AML-193 (cell line): Measurements from ENCODE around the gene ANKRD1.
"Not testable (repeated sequence)": the region's sequence is repeated elsewhere in the genome, so short reads cannot be mapped to it uniquely, and the experiment has no call there.

Source experiments
- DNase-seq, 2 experiments: peaks; one replicate each; lab custom pipeline; 2025; lab: John Stamatoyannopoulos, UW

ANKRD1 gene

DNA sequence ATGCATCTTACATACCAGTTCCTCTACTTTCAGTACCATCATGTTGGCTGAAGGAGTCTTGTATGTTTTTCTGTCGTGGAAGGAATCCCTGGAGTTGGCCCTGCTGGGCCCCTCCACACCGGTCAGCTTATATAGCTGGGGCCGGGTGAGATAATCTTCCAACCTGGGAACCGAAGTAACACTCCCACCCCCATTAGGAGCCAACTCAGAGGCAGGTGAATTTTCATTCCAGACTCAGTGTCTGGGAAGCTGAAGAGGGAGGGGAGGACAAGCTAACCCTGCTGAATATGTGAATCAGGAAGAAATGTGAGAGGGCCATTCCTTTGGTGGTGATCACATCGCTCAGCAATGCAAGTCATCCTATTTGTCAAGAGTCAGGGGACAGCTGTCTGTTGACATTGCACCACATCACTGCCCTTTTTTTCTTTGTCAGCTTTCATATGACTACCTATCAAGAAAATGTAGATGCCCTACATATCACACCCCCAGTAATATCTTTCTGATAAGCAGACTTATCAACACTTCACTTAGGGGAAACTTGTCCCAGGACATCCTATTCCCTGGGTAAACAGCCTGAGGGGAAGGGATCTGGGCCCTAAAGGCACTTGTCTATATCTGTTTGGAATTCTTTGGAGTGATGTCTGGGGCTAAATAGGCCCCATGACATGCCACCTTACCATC lies at the start of gene ANKRD1:
ANKRD1 (minus strand) TSS at position 102 of the 681 bp plus-strand sequence; CDS start at position 42, 60 bp downstream.
- DNase-seq: no peak

- no peak for DNase-seq
These were observed 49.2 kb upstream of the ANKRD1 start for GRCh38 chr10:90969947-90970673.

- DNase-seq: no peak
These were observed 48.2 kb upstream of the ANKRD1 start for GRCh38 chr10:90969121-90969534.

DNA sequence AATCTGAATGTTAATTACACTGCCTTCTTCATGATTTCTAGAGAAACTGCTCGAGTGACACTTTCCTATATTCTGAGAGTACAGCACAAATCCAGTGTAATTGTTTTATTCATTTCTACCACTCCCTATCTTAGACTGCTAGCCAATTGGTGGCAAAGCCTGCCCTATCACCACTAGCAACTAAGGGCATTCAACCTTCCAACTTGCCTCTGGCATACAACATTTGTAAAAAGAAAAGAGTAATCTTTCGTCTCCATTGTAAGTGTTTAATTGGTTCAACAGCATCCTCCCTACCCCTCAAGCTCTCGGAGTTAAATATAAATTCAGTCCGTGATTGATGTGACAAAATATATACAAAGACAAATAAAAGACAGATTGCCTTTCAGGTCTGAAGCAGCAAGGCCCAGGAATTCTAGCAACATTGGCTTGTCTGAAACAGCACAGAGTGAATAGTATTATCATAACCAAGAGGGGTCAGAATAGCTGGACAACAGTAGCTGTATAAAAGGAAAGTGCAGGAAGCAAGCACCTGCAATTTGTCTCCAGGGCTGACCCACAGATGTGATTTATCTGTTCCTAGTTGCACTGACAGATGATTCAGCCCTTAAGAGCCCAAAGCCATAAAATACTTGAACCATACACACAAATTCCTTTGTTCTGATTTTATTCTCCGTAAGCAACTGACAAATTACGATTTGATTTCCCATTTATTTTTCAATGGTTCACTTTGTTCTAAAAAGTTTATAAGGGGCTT lies 47.6 kb upstream of the ANKRD1 start:
- DNase-seq: no peak

DNA sequence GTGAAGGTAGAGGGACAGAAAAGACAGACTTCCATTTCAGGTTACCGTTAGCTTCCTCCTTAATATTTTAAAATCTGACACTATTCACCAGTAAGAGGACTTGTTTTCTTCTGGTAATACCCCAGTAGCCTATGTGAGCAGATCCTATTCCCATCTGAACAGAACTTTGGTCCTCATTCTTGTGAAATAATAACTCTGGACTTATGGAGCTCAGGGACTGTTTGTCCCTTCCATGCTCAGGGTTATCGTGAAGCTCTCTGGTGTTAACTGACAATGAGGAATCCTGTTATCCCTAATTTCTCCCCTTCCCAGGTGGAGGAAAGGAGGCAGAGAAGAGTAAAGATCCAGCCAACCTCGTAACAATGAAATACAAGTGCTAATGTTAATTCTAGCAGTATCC lies 47.0 kb upstream of the ANKRD1 start:
- no peak for DNase-seq

DNA sequence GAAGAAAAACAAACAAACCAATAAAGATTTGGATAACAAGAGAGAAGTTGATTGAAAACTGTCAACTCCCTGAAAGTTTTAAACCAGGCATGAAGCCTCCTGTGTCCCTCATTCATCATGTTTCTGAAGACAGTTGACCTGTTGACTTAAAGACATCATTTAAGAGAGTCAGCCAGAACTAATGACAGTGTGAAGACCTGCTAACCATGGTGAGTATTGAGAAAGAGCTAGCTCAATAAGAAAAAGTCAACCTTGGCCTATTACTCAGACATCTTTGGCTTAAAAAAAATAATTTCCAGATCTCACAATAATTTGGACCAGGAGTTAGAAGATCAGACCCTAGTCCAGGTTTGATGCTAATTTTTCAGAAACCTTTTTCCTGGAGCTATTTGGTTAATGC lies 45.3 kb upstream of the ANKRD1 start:
- DNase-seq: no peak

- DNase-seq: no peak
These were observed 44.8 kb upstream of the ANKRD1 start for GRCh38 chr10:90965720-90966119.

DNA sequence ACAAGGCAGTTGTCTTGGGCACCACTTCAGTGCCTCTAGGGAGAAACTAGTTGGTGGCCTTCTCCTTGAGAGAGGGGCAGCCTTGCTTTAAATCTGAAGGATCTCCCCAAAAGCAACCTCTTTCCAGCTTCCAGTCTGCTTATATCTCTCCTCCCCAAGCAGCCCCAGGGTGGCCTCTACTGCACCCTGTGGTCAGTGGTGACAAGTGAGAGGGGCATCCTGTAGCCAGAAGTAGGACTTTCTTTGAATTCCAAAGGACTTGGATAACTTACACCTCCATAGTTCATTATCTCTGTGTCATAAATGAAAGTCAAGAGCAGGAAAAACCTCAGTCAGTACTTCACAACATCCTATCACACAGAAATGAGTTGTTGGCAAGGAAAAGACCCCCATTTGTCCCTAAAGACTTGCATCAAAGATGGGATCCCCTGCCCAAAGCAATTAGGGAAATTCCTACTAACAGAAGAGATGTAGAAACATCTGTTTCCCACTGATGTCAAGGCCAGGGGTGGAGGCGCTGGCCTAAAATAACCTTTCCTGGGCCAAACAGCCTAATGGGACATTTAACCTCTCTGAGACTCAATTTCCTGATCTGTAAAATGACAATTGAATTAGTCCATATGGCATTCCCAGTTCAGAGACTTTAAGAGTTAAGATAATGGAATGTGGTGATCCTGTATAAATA lies 44.0 kb upstream of the ANKRD1 start:
- DNase-seq: no peak

DNA sequence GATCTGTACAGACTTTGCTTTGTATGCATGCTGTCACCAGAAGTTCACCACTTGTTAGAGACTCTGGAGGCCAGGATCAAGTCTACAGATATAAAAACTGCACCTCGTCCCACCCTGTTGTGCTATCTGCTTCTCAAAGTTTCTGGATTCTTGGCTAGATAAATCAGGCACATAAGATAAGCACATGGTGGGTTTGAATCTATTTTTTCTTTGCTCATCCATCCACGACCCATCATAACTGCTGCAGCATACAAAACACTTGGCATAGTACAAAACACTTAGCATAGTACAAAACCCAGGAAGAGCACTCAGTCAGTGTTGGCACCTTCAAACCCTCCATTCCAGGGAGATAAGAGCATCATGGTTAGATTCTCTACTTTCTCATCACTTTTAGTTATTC lies 42.4 kb upstream of the ANKRD1 start:
- no peak for DNase-seq

DNA sequence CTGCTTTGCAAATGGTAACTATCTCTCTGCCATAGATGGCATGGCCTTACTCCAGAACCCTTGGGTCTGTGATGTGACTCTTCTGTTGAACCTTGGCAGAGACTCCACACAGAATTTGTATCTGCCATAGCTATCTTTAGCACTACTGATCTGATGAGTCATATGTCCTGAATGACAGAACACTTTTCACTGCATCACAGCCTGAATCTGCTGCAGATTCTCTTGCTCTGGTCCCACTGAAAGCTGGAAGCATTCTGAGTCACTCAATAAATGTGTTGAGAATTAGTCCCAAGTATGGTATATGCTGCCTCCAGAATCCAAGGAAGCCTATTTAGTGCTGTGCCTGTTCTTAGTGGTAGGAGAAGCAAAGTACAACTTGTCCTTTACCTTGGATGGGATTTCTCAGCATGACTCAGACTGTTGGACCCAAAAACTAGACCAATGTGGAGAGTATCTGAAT lies 39.5 kb upstream of the ANKRD1 start:
- DNase-seq: no peak

- no peak for DNase-seq
These were observed 38.9 kb upstream of the ANKRD1 start for GRCh38 chr10:90959826-90960225.

GRCh38 chr10:90958781-90959180 lies 37.9 kb upstream of the ANKRD1 start:
- DNase-seq: no peak

DNA sequence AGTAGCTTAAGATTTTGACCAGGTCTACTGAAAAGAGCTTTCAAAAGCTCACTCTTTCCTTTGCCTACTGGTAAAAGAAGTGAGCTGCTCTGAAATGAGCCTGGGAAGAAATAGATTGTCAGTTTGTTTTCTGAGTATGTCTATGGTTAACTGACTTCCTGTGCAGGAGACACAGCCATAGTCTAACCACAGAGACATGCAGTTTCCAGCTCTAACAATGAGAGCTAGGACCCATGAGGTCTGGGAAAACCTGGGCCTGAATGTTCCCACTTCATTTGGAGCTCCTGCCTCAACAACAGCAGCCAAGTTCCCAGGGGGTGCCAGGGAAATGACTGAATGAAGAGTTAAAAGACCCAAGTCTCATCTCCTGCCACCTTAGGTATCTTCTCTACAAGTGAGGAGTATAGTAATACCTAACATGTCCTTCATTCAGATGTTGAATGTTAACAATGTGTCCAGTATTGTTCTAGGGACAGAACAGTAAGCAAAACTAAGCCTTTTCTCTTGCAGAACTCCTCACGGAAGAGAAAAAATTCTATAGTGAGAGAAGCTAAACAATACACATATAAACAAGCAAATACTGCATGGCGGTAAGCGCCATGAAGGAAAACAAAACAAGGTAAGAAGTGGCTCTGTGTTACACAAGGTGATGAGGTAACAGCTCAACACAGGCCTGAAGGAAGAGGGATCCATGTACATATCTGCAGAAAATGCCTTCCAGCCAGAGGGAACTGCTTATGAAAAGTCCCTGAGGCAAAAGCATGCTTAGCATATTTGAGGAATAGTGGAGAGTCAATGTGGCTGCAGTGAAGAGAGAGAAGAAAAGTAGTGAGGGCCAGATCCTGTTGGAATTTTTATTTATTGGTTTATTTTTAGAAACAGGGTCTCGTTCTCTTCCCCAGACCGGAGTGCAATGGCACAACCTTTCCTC lies 26.4 kb upstream of the ANKRD1 start:
- DNase-seq: no peak

- no peak for DNase-seq
These were observed 24.7 kb upstream of the ANKRD1 start for GRCh38 chr10:90945491-90946070.

DNA sequence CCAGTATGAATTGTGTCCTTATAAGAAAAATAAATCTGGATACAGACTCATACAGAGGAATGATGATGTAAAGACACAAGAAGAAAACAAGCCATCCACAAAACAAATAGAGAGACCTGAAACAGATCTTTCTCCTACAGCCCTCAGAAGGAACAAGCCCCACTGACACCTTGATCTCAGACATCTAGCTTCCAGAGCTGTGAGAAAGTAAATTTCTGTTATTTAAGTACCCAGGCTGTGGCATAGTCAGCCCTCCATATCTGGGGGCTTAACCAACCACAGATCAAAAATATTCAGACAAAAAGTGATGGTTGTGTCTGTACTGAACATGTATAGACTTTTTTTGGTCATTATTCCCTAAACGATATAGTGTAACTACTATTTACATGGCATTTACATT lies 23.9 kb upstream of the ANKRD1 start:
- no peak for DNase-seq

DNA sequence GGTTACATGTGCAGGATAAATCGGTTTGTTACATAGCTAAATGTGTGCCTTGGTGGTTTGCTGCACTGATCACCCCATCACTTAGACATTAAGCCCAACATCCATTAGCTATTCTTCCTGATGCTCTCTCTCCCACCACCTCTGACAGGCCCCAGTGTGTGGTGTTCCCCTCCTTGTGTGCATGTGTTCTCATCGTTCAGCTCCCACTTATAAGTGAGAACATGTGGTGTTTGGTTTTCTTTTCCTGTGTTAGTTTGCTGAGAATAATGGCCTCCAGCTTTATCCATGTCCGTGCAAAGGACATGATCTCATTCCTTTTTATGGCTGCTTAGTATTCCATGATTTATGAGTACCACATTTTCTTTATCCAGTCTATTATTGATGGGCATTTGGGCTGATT lies 22.1 kb upstream of the ANKRD1 start:
- not testable (repeated sequence) for DNase-seq

- DNase-seq: no peak
These were observed 18.8 kb upstream of the ANKRD1 start for GRCh38 chr10:90939648-90940047.

GRCh38 chr10:90939116-90939515 lies 18.2 kb upstream of the ANKRD1 start:
- no peak for DNase-seq

DNA sequence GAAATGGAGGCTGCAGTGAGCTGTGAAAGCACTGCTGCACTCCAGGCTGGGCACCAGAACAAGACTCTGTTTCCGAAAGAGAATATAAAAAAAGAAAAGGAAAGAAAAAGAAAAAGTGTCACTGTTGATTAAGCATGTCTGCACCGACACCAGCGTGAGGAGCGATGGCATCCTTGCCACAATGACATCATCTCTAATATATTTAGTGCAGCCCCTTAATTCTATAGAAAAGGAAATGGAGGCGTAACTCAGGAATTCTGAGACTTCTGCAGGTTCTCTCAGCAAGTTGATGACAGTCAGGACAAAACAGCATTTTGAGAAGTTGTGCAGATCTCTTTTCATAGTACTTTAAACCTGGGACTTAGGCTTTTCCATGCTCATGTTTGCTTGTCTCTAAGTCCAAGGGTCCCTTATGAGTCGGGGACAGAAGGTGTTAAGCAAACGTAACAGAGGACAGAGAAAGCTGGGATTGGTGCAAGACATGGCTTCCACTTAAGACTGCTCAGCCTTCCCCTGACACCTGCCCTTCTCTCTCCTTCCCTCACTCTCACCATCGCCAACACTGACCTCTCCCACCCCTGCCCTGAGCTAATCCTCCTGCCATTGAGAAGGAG lies 16.9 kb upstream of the ANKRD1 start:
- DNase-seq: no peak

- no peak for DNase-seq
These were observed 15.4 kb upstream of the ANKRD1 start for GRCh38 chr10:90936276-90936659.
